MM.1S (cell line): ENCODE measurements around the gene FOXN3.

ENCODE experiments used
- DNase-seq: peaks from one replicate; pipeline ENCODE4 v3.0.0-alpha.2; 2015
- H2AFZ ChIP-seq: fragments of 300-600 bp; sonication (generic); 2 replicates; pipeline ENCODE4 v1.6.0; 2016; ENCODE audit warnings: antibody characterized with exemption, low read length
- H3F3A ChIP-seq: fragments of 300-600 bp; sonication (generic); 2 replicates; pipeline ENCODE4 v1.6.1; 2016; ENCODE audit warnings: mild to moderate bottlenecking, antibody characterized with exemption, low read length, moderate library complexity, mixed read lengths; ENCODE audit not compliant: insufficient read depth
- H3K27ac ChIP-seq: fragments of 300-600 bp; sonication (generic); 2 replicates; pipeline ENCODE4 v1.5.1; 2016; ENCODE audit warnings: mild to moderate bottlenecking, low read length
- H3K27me3 ChIP-seq: fragments of 300-600 bp; sonication (generic); replicated peaks from 2 replicates; pipeline ENCODE4 v1.6.0; 2016; ENCODE audit warnings: low read length; ENCODE audit not compliant: insufficient read depth
- H3K36me3 ChIP-seq: fragments of 300-600 bp; sonication (generic); replicated peaks from 2 replicates; pipeline ENCODE4 v1.6.1; 2016; ENCODE audit warnings: mild to moderate bottlenecking, low read length, mixed read lengths; ENCODE audit not compliant: insufficient read depth
- H3K4me1 ChIP-seq: fragments of 300-600 bp; sonication (generic); 2 replicates; pipeline ENCODE4 v1.6.1; 2016; ENCODE audit warnings: low read length, mixed read lengths
- H3K4me2 ChIP-seq: fragments of 300-600 bp; sonication (generic); 2 replicates; pipeline ENCODE4 v1.6.0; 2016; ENCODE audit warnings: low read depth, low read length
- H3K4me3 ChIP-seq: fragments of 300-600 bp; sonication (generic); 2 replicates; pipeline ENCODE4 v1.5.1; 2016; ENCODE audit warnings: low read length, mixed read lengths
- H3K79me2 ChIP-seq: fragments of 300-600 bp; sonication (generic); 2 replicates; pipeline ENCODE4 v1.6.1; 2016; ENCODE audit warnings: mixed run types, low read length, mixed read lengths
- H3K9ac ChIP-seq: fragments of 300-600 bp; sonication (generic); 2 replicates; pipeline ENCODE4 v1.6.1; 2016; ENCODE audit warnings: low read length, mixed read lengths
- H3K9me2 ChIP-seq: fragments of 300-600 bp; sonication (generic); replicated peaks from 2 replicates; pipeline ENCODE4 v1.6.1; 2016; ENCODE audit warnings: mild to moderate bottlenecking, low read length, mixed read lengths; ENCODE audit not compliant: insufficient read depth
- H3K9me3 ChIP-seq: fragments of 300-600 bp; sonication (generic); replicated peaks from 2 replicates; pipeline ENCODE4 v1.6.1; 2016; ENCODE audit warnings: mild to moderate bottlenecking, low read length, mixed read lengths; ENCODE audit not compliant: insufficient read depth
- H4K20me1 ChIP-seq: fragments of 300-600 bp; sonication (generic); 2 replicates; pipeline ENCODE4 v1.6.1; 2016; ENCODE audit warnings: mild to moderate bottlenecking, low read length, moderate library complexity, mixed read lengths; ENCODE audit not compliant: insufficient read depth
- EZH2 ChIP-seq: fragments of 300-600 bp; sonication (generic); optimal IDR thresholded peaks from 2 replicates; pipeline ENCODE3; 2017; ENCODE audit warnings: low read depth, mild to moderate bottlenecking, antibody characterized with exemption, low read length, mixed read lengths
- EZH2phosphoT487 ChIP-seq: fragments of 300-600 bp; sonication (generic); IDR thresholded peaks from 2 replicates; pipeline ENCODE4 v1.6.1; 2018; ENCODE audit warnings: antibody characterized with exemption, low read length
- TF ChIP-seq, protein P1 (sequence below): fragments of 300-600 bp; sonication (generic); IDR thresholded peaks from 2 replicates; pipeline ENCODE4 v1.5.1; 2016; ENCODE audit warnings: antibody characterized with exemption, low read length, mixed read lengths

Gene FOXN3

DNA sequence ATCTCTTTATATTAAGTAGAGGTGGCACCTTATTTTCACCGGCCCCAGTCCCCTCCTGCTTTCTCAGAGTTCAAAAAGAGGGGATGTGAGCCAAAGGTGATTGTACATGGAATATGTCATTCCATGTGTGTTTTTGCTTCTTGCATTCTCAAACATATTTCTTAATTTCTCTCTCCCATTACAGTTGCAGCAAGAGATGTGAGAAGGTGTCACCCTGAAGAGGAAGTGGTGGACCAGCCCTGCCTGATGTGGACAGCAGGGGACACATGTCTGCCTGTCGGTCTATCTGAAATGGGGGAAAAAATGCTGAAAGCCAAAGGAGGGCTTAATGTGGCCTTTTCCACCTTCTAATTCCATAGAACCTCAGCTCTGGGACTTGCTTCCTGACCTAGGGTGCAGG lies 1.9 kb upstream of the FOXN3 start:
- DNase-seq: no peak
- TF ChIP-seq EZH2phosphoT487 (no peak), EZH2 (no peak)
- TF ChIP-seq, protein P1, sequence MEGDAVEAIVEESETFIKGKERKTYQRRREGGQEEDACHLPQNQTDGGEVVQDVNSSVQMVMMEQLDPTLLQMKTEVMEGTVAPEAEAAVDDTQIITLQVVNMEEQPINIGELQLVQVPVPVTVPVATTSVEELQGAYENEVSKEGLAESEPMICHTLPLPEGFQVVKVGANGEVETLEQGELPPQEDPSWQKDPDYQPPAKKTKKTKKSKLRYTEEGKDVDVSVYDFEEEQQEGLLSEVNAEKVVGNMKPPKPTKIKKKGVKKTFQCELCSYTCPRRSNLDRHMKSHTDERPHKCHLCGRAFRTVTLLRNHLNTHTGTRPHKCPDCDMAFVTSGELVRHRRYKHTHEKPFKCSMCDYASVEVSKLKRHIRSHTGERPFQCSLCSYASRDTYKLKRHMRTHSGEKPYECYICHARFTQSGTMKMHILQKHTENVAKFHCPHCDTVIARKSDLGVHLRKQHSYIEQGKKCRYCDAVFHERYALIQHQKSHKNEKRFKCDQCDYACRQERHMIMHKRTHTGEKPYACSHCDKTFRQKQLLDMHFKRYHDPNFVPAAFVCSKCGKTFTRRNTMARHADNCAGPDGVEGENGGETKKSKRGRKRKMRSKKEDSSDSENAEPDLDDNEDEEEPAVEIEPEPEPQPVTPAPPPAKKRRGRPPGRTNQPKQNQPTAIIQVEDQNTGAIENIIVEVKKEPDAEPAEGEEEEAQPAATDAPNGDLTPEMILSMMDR: no peak
- Histone ChIP-seq H3K27me3 (no peaks in the 10 kb centered on the region), H2AFZ (no peak overlapping the region), H3K4me1 (no peaks in the 10 kb centered on the region), H3K4me3 (no peak overlapping the region), H3K79me2 (peaks cover 28% of the 10 kb centered on the region), H4K20me1 (no peaks in the 10 kb centered on the region), H3K4me2 (no peak overlapping the region), H3K9me2 (no peaks in the 10 kb centered on the region), H3F3A (peaks cover 4% of the 10 kb centered on the region; the same call in 1 of the 2 replicates), H3K9me3 (no peaks in the 10 kb centered on the region), H3K36me3 (no peaks in the 10 kb centered on the region), H3K27ac (no peak overlapping the region), H3K9ac (no peak overlapping the region)

DNA sequence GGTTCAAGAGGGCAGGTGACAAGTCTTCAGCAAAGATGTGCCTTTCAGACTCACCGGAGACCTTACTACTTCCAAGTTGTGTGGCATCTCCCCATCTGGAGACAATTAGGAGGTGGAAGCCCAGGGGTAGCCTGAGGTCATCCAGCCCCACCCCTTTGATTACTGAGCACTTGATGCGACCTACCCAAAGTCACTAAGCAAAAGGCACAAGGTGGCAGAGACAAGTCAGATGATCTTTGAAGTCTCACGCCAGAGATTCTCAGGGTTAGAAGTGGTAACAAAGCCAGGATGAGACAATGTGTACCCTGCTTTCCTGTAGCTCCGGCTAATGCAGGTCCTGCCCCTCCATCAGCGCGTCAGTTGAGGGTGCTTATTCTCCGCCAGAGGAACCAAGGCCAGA lies 1.4 kb upstream of the FOXN3 start:
- Histone ChIP-seq H3K27ac (peak overlapping the region; percentile 89; the same call in 1 of the 2 replicates), H3F3A (peaks cover 4% of the 10 kb centered on the region; the same call in 1 of the 2 replicates), H3K9ac (peak overlapping the region; percentile 97; the same call in 1 of the 2 replicates), H4K20me1 (no peaks in the 10 kb centered on the region), H3K4me3 (peak overlapping the region; percentile 77), H3K79me2 (peaks cover 31% of the 10 kb centered on the region), H3K4me2 (peak overlapping the region; percentile 67; the same call in 1 of the 2 replicates), H3K9me2 (no peaks in the 10 kb centered on the region), H2AFZ (no peak overlapping the region), H3K4me1 (no peaks in the 10 kb centered on the region), H3K36me3 (no peaks in the 10 kb centered on the region), H3K27me3 (no peaks in the 10 kb centered on the region), H3K9me3 (no peaks in the 10 kb centered on the region)
- TF ChIP-seq, protein P1: no peak
- TF ChIP-seq EZH2: no peak
- no peak for TF ChIP-seq EZH2phosphoT487
- peak; percentile 23 for DNase-seq

DNA sequence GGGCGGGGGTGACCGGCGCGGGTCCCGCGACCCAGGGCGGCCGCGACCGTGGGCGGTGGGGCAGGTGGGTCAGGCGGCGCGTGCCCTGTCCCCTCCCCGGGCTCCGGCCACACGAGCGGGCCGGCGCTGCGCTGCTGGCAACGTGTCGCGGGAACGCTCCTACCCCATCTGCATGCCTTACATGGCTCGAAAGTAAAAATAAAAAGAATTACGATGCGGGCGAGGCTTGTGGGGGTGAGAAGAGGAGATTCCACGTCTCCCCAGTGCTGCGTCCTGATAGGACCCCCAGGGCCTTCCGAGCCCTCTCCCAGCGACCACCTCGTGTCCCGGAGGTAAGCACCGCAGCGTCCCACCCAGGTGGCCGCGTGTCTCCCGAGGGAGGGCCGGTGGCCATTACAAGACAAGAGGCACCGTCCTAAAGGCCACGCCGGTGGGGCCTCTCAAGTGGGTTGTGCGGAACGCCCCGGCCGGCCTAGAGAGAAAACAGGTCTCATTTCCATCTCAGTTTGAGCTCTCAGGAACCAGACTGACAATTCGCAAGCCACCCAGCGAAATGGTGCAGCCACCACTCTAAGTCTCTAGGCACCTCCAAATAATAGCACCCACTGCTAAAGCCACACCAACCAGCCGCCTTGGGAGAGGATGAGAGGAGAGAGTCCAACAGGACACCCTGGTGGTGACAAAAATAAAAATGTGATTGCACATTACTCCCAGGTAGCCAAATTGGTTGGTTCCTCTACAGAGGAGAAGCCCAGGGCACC lies 612 bp upstream of the FOXN3 start:
- H3K27ac ChIP-seq: peak overlapping the region; percentile 89

More for the DNA sequence above, 612 bp upstream of the FOXN3 start:
- Histone ChIP-seq H3K9me3 (no peaks in the 10 kb centered on the region), H3K27me3 (no peaks in the 10 kb centered on the region), H2AFZ (peak overlapping the region; percentile 53), H3K79me2 (peaks cover 39% of the 10 kb centered on the region), H4K20me1 (no peaks in the 10 kb centered on the region), H3K4me3 (peak overlapping the region; percentile 77), H3K4me1 (no peaks in the 10 kb centered on the region), H3K9ac (peak overlapping the region; percentile 97), H3F3A (peaks cover 4% of the 10 kb centered on the region; the same call in 1 of the 2 replicates), H3K9me2 (no peaks in the 10 kb centered on the region), H3K36me3 (no peaks in the 10 kb centered on the region), H3K4me2 (peak overlapping the region; percentile 67)
- peak; percentile 63 for DNase-seq
- TF ChIP-seq EZH2: no peak
- TF ChIP-seq, protein P1: peak; percentile 34
